GM12878 (cell line): ENCODE results near the gene ABCC1. TPM values are rescaled to one million over a fixed set of nuclear protein-coding genes. Genes with fewer than 3 reads are reported as not detected.

Source experiments
- ATAC-seq: fragments of 200-7000 bp; cut with Tn5 transposase; 3 replicates; pipeline ENCODE4 v1.9.1; 2020; ENCODE audit warnings: mild to moderate bottlenecking, moderate library complexity
- BruUV-seq: library from RNA; stranded (reverse); fragments of 400-500 nt; replicated peaks from 2 replicates; lab custom pipeline; 2021; lab: Mats Ljungman, UMichigan
- CTCF ChIA-PET: fragments of 300-600 bp; sonication (Branson Sonifier 250); formaldehyde crosslinking; extraction: SDS; loops from one replicate; lab custom pipeline; 2021; ENCODE audit warnings: inconsistent platforms; lab: Yijun Ruan, JAX
- POLR2A ChIA-PET: fragments of 350-600 bp; formaldehyde crosslinking; extraction: SDS; loops from one replicate; lab custom pipeline; 2021; ENCODE audit warnings: inconsistent platforms; lab: Charles Lee
- RAD21 ChIA-PET: fragments of 300-600 bp; sonication (Branson Sonifier 250); formaldehyde crosslinking; loops from one replicate; lab custom pipeline; 2023; ENCODE audit warnings: antibody characterized with exemption; ENCODE audit not compliant: unreplicated experiment; lab: Charles Lee
- SMC1A ChIA-PET: fragments of 300-600 bp; sonication (Branson Sonifier 250); formaldehyde crosslinking; loops from one replicate; lab custom pipeline; 2023; ENCODE audit not compliant: unreplicated experiment, uncharacterized antibody; lab: Charles Lee
- DNase-seq: peaks from one replicate; pipeline ENCODE4 v3.0.0-alpha.2; 2011; ENCODE audit warnings: low read depth, low spot score
- FAIRE-seq: peaks from 3 replicates; lab custom pipeline; 2011; peaks lifted over from hg19 to GRCh38; lab: Jason Lieb, UNC
- H2AFZ ChIP-seq: 2 replicates; pipeline ENCODE4 v1.6.0; 2011; ENCODE audit warnings: low read depth, low read length, control low read depth; ENCODE audit not compliant: control insufficient read depth
- H3K27ac ChIP-seq: 2 replicates; pipeline ENCODE4 v1.5.1; 2011; ENCODE audit warnings: control low read depth; ENCODE audit not compliant: control insufficient read depth, insufficient read depth
- H3K27me3 ChIP-seq, 2 experiments: replicated peaks in 1 of 2; 2 replicates each; pipeline versions ENCODE4 v1.6.0 to v1.6.1; 2011; ENCODE audit warnings: low read length in 1 of 2; ENCODE audit not compliant: control insufficient read depth in 2 of 2, insufficient read depth in 2 of 2
- H3K36me3 ChIP-seq, 2 experiments: 2 replicates each; pipeline ENCODE4 v1.5.1; 2011; ENCODE audit warnings: low read length in 1 of 2; ENCODE audit not compliant: control insufficient read depth in 2 of 2, insufficient read depth in 2 of 2
- H3K4me1 ChIP-seq: 2 replicates; pipeline ENCODE4 v1.6.1; 2011; ENCODE audit warnings: mild to moderate bottlenecking, low read length, moderate library complexity, mixed read lengths; ENCODE audit not compliant: control insufficient read depth, insufficient read depth
- H3K4me2 ChIP-seq: 2 replicates; pipeline ENCODE4 v1.6.0; 2011; ENCODE audit warnings: control low read depth; ENCODE audit not compliant: control insufficient read depth, insufficient read depth
- H3K4me3 ChIP-seq: fragments of 200-600 bp; sonication (generic); 2 replicates; pipeline ENCODE4 v1.5.1; 2016
- H3K79me2 ChIP-seq: 2 replicates; pipeline ENCODE4 v1.6.0; 2011; ENCODE audit warnings: low read length; ENCODE audit not compliant: control insufficient read depth, insufficient read depth
- H3K9ac ChIP-seq: 2 replicates; pipeline ENCODE4 v1.8.0; 2011; ENCODE audit warnings: low read length, control low read depth, mixed read lengths; ENCODE audit not compliant: control insufficient read depth, insufficient read depth
- H3K9me3 ChIP-seq: replicated peaks from 3 replicates; pipeline ENCODE4 v1.5.1; 2011; ENCODE audit warnings: mild to moderate bottlenecking, low read length; ENCODE audit not compliant: control insufficient read depth, insufficient read depth
- H4K20me1 ChIP-seq: 2 replicates; pipeline ENCODE4 v1.6.0; 2011; ENCODE audit not compliant: control insufficient read depth, insufficient read depth
- ATF2 ChIP-seq: IDR thresholded peaks from 2 replicates; pipeline ENCODE4 v1.6.1; 2012; ENCODE audit warnings: low read length, inconsistent platforms
- E2F4 ChIP-seq: IDR thresholded peaks from 2 replicates; pipeline ENCODE4 v1.6.1; 2012; ENCODE audit warnings: low read depth, low read length, improper control_type of control experiment
- E2F8 ChIP-seq: fragments of 450-650 bp; IDR thresholded peaks from 2 replicates; pipeline ENCODE4 v1.6.1; 2018; ENCODE audit warnings: mild to moderate bottlenecking, low read depth, moderate library complexity; ENCODE audit not compliant: partially characterized antibody
- EZH2 ChIP-seq: IDR thresholded peaks from 2 replicates; pipeline ENCODE4 v1.6.1; 2012; ENCODE audit warnings: low read depth, mild to moderate bottlenecking, control low read depth, inconsistent platforms, low read length, borderline replicate concordance; ENCODE audit not compliant: control insufficient read depth
- HSF1 ChIP-seq: fragments of 150-350 bp; IDR thresholded peaks from 2 replicates; pipeline ENCODE4 v1.6.1; 2014; ENCODE audit warnings: mild to moderate bottlenecking, low read depth, low read length
- IKZF1 ChIP-seq: fragments of 450-650 bp; conservative IDR thresholded peaks from 2 replicates; pipeline ENCODE4 v1.6.1; 2017; ENCODE audit warnings: antibody characterized with exemption, mild to moderate bottlenecking
- IKZF2 ChIP-seq, 2 experiments: fragments of 450-650 bp; IDR thresholded peaks; 2 replicates each; pipeline ENCODE4 v1.6.1; 2017; ENCODE audit warnings: mild to moderate bottlenecking in 2 of 2, moderate library complexity in 2 of 2
- MEF2A ChIP-seq: IDR thresholded peaks from 2 replicates; pipeline ENCODE4 v1.6.1; 2011; ENCODE audit warnings: low read depth, mild to moderate bottlenecking, low read length, moderate library complexity; ENCODE audit not compliant: insufficient read depth
- MLLT1 ChIP-seq: fragments of 450-650 bp; IDR thresholded peaks from 2 replicates; pipeline ENCODE4 v1.6.1; 2016; ENCODE audit warnings: mild to moderate bottlenecking
- MTA3 ChIP-seq: IDR thresholded peaks from 2 replicates; pipeline ENCODE4 v1.6.1; 2012; ENCODE audit warnings: low read length, inconsistent platforms, borderline replicate concordance
- NFYB ChIP-seq: IDR thresholded peaks from 2 replicates; pipeline ENCODE4 v1.6.1; 2011; ENCODE audit warnings: low read depth, mild to moderate bottlenecking, low read length, improper control_type of control experiment, moderate library complexity; ENCODE audit not compliant: insufficient read depth
- NR2F1 ChIP-seq: fragments of 450-650 bp; conservative IDR thresholded peaks from 2 replicates; pipeline ENCODE4 v1.6.1; 2017; ENCODE audit warnings: mild to moderate bottlenecking
- PAX8 ChIP-seq: fragments of 450-650 bp; IDR thresholded peaks from 2 replicates; pipeline ENCODE4 v1.6.1; 2017; ENCODE audit warnings: mild to moderate bottlenecking, moderate library complexity
- SMARCA5 ChIP-seq: fragments of 450-650 bp; IDR thresholded peaks from 2 replicates; pipeline ENCODE4 v1.6.1; 2017; ENCODE audit warnings: mild to moderate bottlenecking
- YBX1 ChIP-seq: fragments of 450-650 bp; IDR thresholded peaks from 2 replicates; pipeline ENCODE4 v1.6.1; 2016; ENCODE audit warnings: antibody characterized with exemption
- ZNF217 ChIP-seq: fragments of 450-650 bp; IDR thresholded peaks from 2 replicates; pipeline ENCODE4 v1.6.1; 2017; ENCODE audit warnings: antibody characterized with exemption, mild to moderate bottlenecking
- WGBS: methylation state at CpG from one replicate; pipeline ENCODE4 v1.1.6; 2016; ENCODE audit warnings: low lambda C conversion rate; ENCODE audit not compliant: insufficient replicate concordance, insufficient coverage; ENCODE audit errors: missing lambda C conversion rate; 5-methylcytosine and 5-hydroxymethylcytosine counted together
- in situ Hi-C: fragments of 300-500 bp; cut with MboI; formaldehyde crosslinking; loops from 9 replicates; pipeline ENCODE4 v1.14.3; 2018; ENCODE audit warnings: mixed read lengths
- intact Hi-C: fragments of 100-400 bp; cut with micrococcal nuclease; formaldehyde crosslinking; loops from one replicate; pipeline ENCODE4 v1.14.2; 2022; ENCODE audit not compliant: unreplicated experiment
- polyA plus RNA-seq, 11 experiments: library from polyadenylated mRNA; depleted of rRNA in 4 of 11; unstranded in 6 of 11; stranded (reverse) in 5 of 11; fragments of >200 nt; fragmentation: Nextera tagmentation in 4 of 11; fragmentation: Illumina TruSeq in 1 of 11; extraction: Ambion mirVana in 4 of 11; extraction: Trizol in 1 of 11; gene quantifications; 1 replicate in 1 of 11; 2 replicates in 10 of 11; pipeline versions ENCODE4 v1.2.1 to v1.2.3, GENCODE V29; 2011 to 2016; ENCODE audit warnings: inconsistent platforms in 2 of 11, missing spikeins in 2 of 11, low read depth in 1 of 11
- total RNA-seq, 4 experiments: library from RNA; depleted of rRNA in 3 of 4; stranded (reverse); fragments of >200 nt in 3 of 4; fragmentation: Illumina TruSeq in 1 of 4; extraction: Trizol in 1 of 4; gene quantifications; 2 replicates each; pipeline versions ENCODE4 v1.2.1 to v1.2.3, GENCODE V29; 2013 to 2021

Gene ABCC1
- total and polyA plus RNA-seq, 10 of the 15 experiments (the other 5 are each of a cell fraction or from before 2014, with no cell fraction given) = 3.2 to 44.6 (median 14.5) TPM

- no peaks in the 10 kb centered on the region for H3K9me3 ChIP-seq
- no peak overlapping the region for H3K4me3 ChIP-seq
- H3K4me1 ChIP-seq = 0 out of 2 replicates have a peak, but pooled peaks cover 2% of the 10 kb centered on the region
- 77% methylated on average over 5 of the region's 5 CpGs for WGBS
- H3K9ac ChIP-seq = no peak overlapping the region
- BruUV-seq = no TSS peak
- ATAC-seq (no peak), DNase-seq (no peak), FAIRE-seq (no peak)
- peaks cover 17 to 23% of the 10 kb centered on the region in 2 experiments for H3K36me3 ChIP-seq
- no peaks in the 10 kb centered on the region for H3K79me2 ChIP-seq
- no peak overlapping the region for H3K4me2 ChIP-seq
- ChIA-PET SMC1A (no interaction called here), POLR2A (no interaction called here), CTCF (no interaction called here), RAD21 (interaction anchor here (0.6 kb wide), 1 partner anchor 638 kb away, joined by 5 read pairs; no protein-coding TSS in a partner anchor)
- intact Hi-C loops (no loop called here), in situ Hi-C loops (no loop called here)
- no peak overlapping the region for H2AFZ ChIP-seq
- no peak overlapping the region for H3K27ac ChIP-seq
- no peaks in the 10 kb centered on the region for H4K20me1 ChIP-seq
- TF ChIP-seq IKZF2 (IDR thresholded peaks at IDR 0.05) (no peak), MEF2A (no peak), HSF1 (no peak), YBX1 (no peak), NR2F1 (no peak), EZH2 (no peak), MTA3 (no peak), MLLT1 (no peak), PAX8 (no peak), ZNF217 (no peak), E2F4 (no peak), IKZF1 (no peak), SMARCA5 (no peak), NFYB (no peak), E2F8 (no peak), ATF2 (no peak)
- H3K27me3 ChIP-seq = no peaks in the 10 kb centered on the region
These were observed 195.0 kb downstream of the ABCC1 start for GRCh38 chr16:16144416-16144815.
